ENCODE measurements around the gene EFL1. TPM values are rescaled to one million over a fixed set of nuclear protein-coding genes. Genes with fewer than 3 reads are reported as not detected.

Gene EFL1
- total and polyA plus RNA-seq, 2 donors = 10.4 to 25.5 TPM

DNA sequence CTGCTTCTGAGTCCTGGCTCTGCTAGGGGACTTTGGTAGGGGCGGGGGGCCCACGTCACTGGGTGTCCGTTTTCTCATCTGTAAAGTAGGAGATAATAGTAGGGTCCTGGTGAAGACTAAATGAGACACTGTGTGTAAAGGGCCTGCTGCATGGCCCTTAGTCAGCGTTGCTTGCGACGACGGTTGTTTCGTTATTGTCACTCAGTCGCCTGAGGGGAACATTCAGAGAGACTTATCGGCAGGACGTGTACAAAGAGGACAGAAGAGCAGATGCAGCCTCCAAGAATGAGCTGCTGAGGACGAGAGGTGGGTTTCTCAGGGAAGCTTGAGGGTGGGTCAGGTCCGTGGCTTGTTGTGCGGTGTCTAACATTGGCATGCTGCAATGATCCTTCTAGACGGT lies 163.9 kb downstream of the EFL1 start:
- H3K9me3 ChIP-seq (ENCODE audit: control insufficient read depth in 2 of 2, insufficient read depth in 1 of 2, low read length in 1 of 2) = peaks cover 0 to 3% of the 10 kb centered on the region in 2 donors
- WGBS = 93% methylated on average over 15 of the region's 15 CpGs
- H3K27me3 ChIP-seq (ENCODE audit: control insufficient read depth in 2 of 2, insufficient read depth in 1 of 2, low read length in 1 of 2) = no peaks in the 10 kb centered on the region
- H3K4me3 ChIP-seq (ENCODE audit: low read length in 2 of 2) = no peak overlapping the region
- no peaks in the 10 kb centered on the region for H3K36me3 ChIP-seq (ENCODE audit: control insufficient read depth in 2 of 2, insufficient read depth in 2 of 2, low read length in 1 of 2)
- H3K4me1 ChIP-seq (ENCODE audit: control insufficient read depth in 2 of 2, insufficient read depth in 2 of 2, low read length in 2 of 2) = no peaks in the 10 kb centered on the region
- DNase-seq (ENCODE audit: low read depth in 6 of 9, low spot score in 9 of 9) = no peak
- no peak overlapping the region for H3K27ac ChIP-seq (ENCODE audit: low read depth in 1 of 2, low read length in 1 of 2)

DNA sequence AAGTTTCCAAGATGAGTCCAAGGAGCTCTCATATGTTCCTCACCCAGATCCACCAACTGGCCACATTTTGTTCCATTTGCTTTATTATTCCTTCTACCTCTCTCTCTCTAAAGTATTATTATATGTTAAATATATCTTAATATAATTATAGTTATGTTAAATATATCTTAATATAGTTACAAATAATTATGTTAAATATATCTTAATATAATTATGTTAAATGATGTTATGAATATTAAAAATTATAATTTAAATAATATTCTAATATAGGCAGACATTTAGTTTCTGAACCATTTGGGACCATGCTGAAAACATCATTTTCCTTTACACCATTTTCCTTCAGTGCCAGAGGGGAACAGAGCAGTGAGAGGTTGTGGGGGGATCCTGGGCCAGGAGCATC lies 166.7 kb downstream of the EFL1 start:
- Histone ChIP-seq H3K27ac (ENCODE audit: low read depth in 1 of 2, low read length in 1 of 2) (no peak overlapping the region), H3K4me1 (ENCODE audit: control insufficient read depth in 2 of 2, insufficient read depth in 2 of 2, low read length in 2 of 2) (no peaks in the 10 kb centered on the region), H3K9me3 (ENCODE audit: control insufficient read depth in 2 of 2, insufficient read depth in 1 of 2, low read length in 1 of 2) (peaks cover 0 to 3% of the 10 kb centered on the region in 2 donors), H3K4me3 (ENCODE audit: low read length in 2 of 2) (no peak overlapping the region), H3K27me3 (ENCODE audit: control insufficient read depth in 2 of 2, insufficient read depth in 1 of 2, low read length in 1 of 2) (no peaks in the 10 kb centered on the region), H3K36me3 (ENCODE audit: control insufficient read depth in 2 of 2, insufficient read depth in 2 of 2, low read length in 1 of 2) (no peaks in the 10 kb centered on the region)
- no peak for DNase-seq (ENCODE audit: low read depth in 6 of 9, low spot score in 9 of 9)

DNA sequence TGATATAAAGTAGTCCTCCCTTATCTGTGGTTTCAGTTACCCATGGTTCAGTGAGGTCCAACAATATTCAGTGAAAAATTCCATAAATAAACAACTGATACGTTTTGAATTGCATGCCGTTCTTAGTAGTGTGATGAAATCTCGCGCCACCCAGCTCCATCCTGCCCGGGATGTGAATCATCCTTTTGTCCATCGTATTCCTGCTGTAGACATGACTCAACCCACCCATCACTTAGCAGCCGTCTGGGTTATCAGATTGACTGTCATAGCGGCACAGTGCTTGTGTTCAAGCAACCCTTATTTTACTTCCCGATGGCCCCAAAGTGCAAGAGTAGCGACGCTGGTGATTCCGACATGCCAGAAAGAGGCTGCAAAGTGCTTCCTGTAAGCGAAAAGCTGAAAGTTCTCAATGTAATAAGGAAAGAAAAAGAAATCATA lies 168.7 kb downstream of the EFL1 start:
- Histone ChIP-seq H3K9me3 (ENCODE audit: control insufficient read depth in 2 of 2, insufficient read depth in 1 of 2, low read length in 1 of 2) (peaks cover 0 to 3% of the 10 kb centered on the region in 2 donors), H3K27ac (ENCODE audit: low read depth in 1 of 2, low read length in 1 of 2) (no peak overlapping the region), H3K36me3 (ENCODE audit: control insufficient read depth in 2 of 2, insufficient read depth in 2 of 2, low read length in 1 of 2) (no peaks in the 10 kb centered on the region), H3K4me3 (ENCODE audit: low read length in 2 of 2) (no peak overlapping the region), H3K27me3 (ENCODE audit: control insufficient read depth in 2 of 2, insufficient read depth in 1 of 2, low read length in 1 of 2) (no peaks in the 10 kb centered on the region), H3K4me1 (ENCODE audit: control insufficient read depth in 2 of 2, insufficient read depth in 2 of 2, low read length in 2 of 2) (no peaks in the 10 kb centered on the region)
- 95% methylated on average over 13 of the region's 13 CpGs for WGBS
- no peak for DNase-seq (ENCODE audit: low read depth in 6 of 9, low spot score in 9 of 9)

DNA sequence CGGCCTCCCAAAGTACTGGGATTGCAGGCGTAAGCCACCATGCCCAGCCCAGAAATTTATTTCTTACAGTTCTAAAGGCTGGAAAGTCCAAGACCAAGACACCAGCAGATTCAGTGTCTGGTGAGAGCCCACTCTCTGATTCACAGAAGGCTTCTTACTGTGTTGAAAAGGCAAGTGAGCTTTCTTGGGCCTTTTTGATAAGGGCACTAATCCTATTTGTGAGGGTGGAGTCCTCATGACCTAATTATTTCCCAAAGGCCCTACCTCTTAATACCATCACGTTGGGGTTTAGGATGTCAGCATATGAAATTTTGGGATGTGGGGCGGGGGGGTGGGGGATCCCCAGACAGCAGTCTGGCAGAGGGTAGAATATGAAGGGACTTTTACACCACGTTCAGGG lies 169.2 kb downstream of the EFL1 start:
- WGBS = 95% methylated on average over 5 of the region's 5 CpGs
- H3K36me3 ChIP-seq (ENCODE audit: control insufficient read depth in 2 of 2, insufficient read depth in 2 of 2, low read length in 1 of 2) = no peaks in the 10 kb centered on the region
- no peak overlapping the region for H3K27ac ChIP-seq (ENCODE audit: low read depth in 1 of 2, low read length in 1 of 2)
- no peak for DNase-seq (ENCODE audit: low read depth in 6 of 9, low spot score in 9 of 9)
- peaks cover 0 to 3% of the 10 kb centered on the region in 2 donors for H3K9me3 ChIP-seq (ENCODE audit: control insufficient read depth in 2 of 2, insufficient read depth in 1 of 2, low read length in 1 of 2)
- H3K27me3 ChIP-seq (ENCODE audit: control insufficient read depth in 2 of 2, insufficient read depth in 1 of 2, low read length in 1 of 2) = no peaks in the 10 kb centered on the region
- no peak overlapping the region for H3K4me3 ChIP-seq (ENCODE audit: low read length in 2 of 2)
- H3K4me1 ChIP-seq (ENCODE audit: control insufficient read depth in 2 of 2, insufficient read depth in 2 of 2, low read length in 2 of 2) = no peaks in the 10 kb centered on the region

DNA sequence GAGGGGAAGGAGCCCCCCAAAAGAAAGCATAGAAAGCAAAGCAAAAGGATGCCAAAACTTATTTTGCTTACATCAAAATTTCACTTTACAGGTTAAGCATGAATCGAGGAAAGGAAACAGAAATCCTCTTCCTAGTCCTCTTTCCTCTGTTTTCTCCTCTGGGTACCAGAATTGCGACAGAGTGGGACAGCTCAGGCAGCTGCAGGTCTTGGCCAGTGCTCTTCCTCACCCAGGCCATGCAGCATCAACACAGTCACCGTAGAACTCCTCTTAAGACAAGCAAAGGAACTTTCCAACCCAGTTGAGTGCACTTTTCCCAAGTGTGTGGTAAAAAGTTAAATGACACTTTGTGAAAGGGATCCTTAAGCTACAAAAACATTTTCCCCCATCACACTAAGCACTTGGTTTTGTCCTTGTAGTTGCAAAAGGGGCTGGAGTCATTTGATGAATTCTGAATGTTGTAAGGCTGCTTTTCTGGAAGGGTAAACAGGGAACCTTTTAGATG lies 170.8 kb downstream of the EFL1 start:
- Histone ChIP-seq H3K36me3 (ENCODE audit: control insufficient read depth in 2 of 2, insufficient read depth in 2 of 2, low read length in 1 of 2) (no peaks in the 10 kb centered on the region), H3K27me3 (ENCODE audit: control insufficient read depth in 2 of 2, insufficient read depth in 1 of 2, low read length in 1 of 2) (no peaks in the 10 kb centered on the region), H3K27ac (ENCODE audit: low read depth in 1 of 2, low read length in 1 of 2) (no peak overlapping the region), H3K9me3 (ENCODE audit: control insufficient read depth in 2 of 2, insufficient read depth in 1 of 2, low read length in 1 of 2) (peaks cover 0 to 3% of the 10 kb centered on the region in 2 donors), H3K4me1 (ENCODE audit: control insufficient read depth in 2 of 2, insufficient read depth in 2 of 2, low read length in 2 of 2) (no peaks in the 10 kb centered on the region), H3K4me3 (ENCODE audit: low read length in 2 of 2) (no peak overlapping the region)
- 93% methylated on average over 3 of the region's 3 CpGs for WGBS
- DNase-seq (ENCODE audit: low read depth in 6 of 9, low spot score in 9 of 9) = no peak

DNA sequence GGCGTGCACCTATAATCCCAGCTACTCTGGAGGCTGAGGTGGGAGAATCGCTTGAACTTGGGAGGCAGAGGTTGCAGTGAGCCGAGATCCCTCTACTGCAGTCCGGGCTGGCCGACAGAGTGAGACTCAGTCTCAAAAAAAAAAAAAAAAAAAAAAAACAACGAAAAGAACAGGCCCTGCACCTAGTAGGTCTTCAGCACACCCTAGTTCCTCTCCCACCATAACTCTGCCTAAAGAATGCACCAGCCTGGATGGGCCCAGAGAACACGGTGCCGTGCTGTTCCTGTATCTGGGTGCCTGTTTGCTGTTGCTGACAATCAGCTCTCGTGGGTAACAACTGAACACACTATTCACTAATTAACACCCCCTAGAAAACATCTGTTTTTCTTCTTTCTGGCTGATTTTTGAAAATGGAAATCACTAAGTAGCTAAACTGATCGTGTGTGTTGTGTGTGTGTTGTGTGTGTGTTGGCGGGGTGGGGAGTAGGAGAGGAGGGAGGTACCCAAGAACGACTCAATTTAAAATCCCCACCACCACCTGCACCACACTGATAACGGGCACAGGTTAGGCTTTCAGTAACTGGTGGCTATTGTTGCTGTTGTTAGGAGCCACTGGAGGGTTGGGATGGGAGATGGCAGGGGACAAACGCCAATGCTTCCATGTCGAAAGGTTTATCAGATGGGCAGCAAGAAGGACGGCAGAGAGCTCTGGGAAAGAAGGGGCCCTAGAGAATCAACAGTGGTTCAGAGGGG lies 176.1 kb downstream of the EFL1 start:
- DNase-seq (ENCODE audit: low read depth in 6 of 9, low spot score in 9 of 9) = no peak
- 96% methylated on average over 16 of the region's 16 CpGs for WGBS

DNA sequence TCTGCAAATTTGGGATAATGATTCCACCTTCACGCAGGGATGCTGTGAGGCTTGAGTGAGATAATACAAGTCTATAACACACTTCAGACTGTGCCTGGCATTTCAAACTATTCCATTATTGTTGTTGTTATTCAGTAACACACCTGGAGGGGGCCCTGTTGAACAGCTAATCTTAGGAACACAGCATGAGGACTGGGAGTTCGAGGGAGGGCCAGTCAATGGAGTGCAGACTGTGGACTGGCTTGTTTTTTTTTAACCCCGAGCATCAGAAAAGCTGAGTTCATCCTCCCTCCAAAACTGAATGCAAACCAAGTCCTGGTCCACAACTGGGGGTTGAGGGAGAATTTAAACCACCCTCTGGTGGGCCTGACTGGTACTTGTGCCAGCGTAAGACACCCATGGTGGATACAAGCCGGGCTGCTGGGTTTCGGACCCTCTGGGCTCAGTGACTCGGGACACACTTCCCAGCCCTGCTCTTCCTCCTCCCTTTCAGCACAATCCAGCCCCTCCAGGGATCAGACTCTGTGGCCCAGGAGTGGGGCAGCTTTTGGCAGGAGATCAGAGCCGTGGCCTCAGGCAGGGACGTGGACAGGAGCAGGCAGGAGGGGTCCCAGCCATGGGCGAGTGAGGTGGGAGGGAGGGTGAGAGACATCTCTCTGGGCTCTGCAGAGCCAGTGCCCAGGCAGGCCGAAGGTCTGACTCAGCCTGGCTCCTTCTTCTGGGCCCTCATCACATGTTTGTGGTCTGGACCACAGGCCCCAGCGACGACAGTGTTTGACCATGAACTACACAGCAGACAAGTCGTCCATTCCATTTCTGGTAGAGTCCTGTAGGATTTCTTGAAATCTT lies 180.4 kb downstream of the EFL1 start:
- WGBS = 88% methylated on average over 14 of the region's 14 CpGs
- DNase-seq (ENCODE audit: low read depth in 6 of 9, low spot score in 9 of 9) = no peak
- no peak overlapping the region for H3K4me3 ChIP-seq (ENCODE audit: low read length in 2 of 2)
- H3K4me1 ChIP-seq (ENCODE audit: control insufficient read depth in 2 of 2, insufficient read depth in 2 of 2, low read length in 2 of 2) = no peaks in the 10 kb centered on the region
- no peaks in the 10 kb centered on the region for H3K36me3 ChIP-seq (ENCODE audit: control insufficient read depth in 2 of 2, insufficient read depth in 2 of 2, low read length in 1 of 2)
- H3K27ac ChIP-seq (ENCODE audit: low read depth in 1 of 2, low read length in 1 of 2) = no peak overlapping the region
- no peaks in the 10 kb centered on the region for H3K27me3 ChIP-seq (ENCODE audit: control insufficient read depth in 2 of 2, insufficient read depth in 1 of 2, low read length in 1 of 2)
- H3K9me3 ChIP-seq (ENCODE audit: control insufficient read depth in 2 of 2, insufficient read depth in 1 of 2, low read length in 1 of 2) = no peaks in the 10 kb centered on the region

More for the DNA sequence above, 176.1 kb downstream of the EFL1 start:
- H3K4me3 ChIP-seq (ENCODE audit: low read length in 2 of 2) = no peak overlapping the region
- H3K36me3 ChIP-seq (ENCODE audit: control insufficient read depth in 2 of 2, insufficient read depth in 2 of 2, low read length in 1 of 2) = no peaks in the 10 kb centered on the region
- H3K4me1 ChIP-seq (ENCODE audit: control insufficient read depth in 2 of 2, insufficient read depth in 2 of 2, low read length in 2 of 2) = no peaks in the 10 kb centered on the region
- H3K27me3 ChIP-seq (ENCODE audit: control insufficient read depth in 2 of 2, insufficient read depth in 1 of 2, low read length in 1 of 2) = no peaks in the 10 kb centered on the region
- H3K9me3 ChIP-seq (ENCODE audit: control insufficient read depth in 2 of 2, insufficient read depth in 1 of 2, low read length in 1 of 2) = no peaks in the 10 kb centered on the region
- no peak overlapping the region for H3K27ac ChIP-seq (ENCODE audit: low read depth in 1 of 2, low read length in 1 of 2)

DNA sequence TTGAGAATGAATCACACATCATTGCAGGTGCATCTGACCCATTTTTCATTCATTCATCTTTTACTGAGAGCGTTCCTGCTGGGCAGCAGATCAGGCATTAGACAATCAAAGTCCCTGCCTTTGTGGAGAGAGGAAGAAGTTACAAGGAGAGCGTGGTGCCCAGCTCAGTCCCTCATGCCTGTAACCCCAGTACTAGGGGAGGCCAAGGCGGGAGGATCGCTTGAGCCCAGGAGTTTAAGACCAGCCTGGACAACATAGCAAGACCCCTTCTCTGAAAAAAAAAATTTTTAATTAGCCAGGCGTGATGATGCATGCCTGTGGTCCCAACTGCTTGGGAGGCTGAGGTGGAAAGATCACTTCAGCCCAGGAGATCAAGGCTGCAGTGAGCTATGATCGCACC lies 181.8 kb downstream of the EFL1 start:
- no peaks in the 10 kb centered on the region for H3K4me1 ChIP-seq (ENCODE audit: control insufficient read depth in 2 of 2, insufficient read depth in 2 of 2, low read length in 2 of 2)
- no peak overlapping the region for H3K4me3 ChIP-seq (ENCODE audit: low read length in 2 of 2)
- H3K27ac ChIP-seq (ENCODE audit: low read depth in 1 of 2, low read length in 1 of 2) = no peak overlapping the region
- no peaks in the 10 kb centered on the region for H3K9me3 ChIP-seq (ENCODE audit: control insufficient read depth in 2 of 2, insufficient read depth in 1 of 2, low read length in 1 of 2)
- H3K36me3 ChIP-seq (ENCODE audit: control insufficient read depth in 2 of 2, insufficient read depth in 2 of 2, low read length in 1 of 2) = no peaks in the 10 kb centered on the region
- H3K27me3 ChIP-seq (ENCODE audit: control insufficient read depth in 2 of 2, insufficient read depth in 1 of 2, low read length in 1 of 2) = no peaks in the 10 kb centered on the region
- WGBS = 98% methylated on average over 6 of the region's 6 CpGs
- DNase-seq (ENCODE audit: low read depth in 6 of 9, low spot score in 9 of 9) = no peak
